SK-N-MC (cell line): ENCODE measurements around the gene LRP6.

Experiments used
- EZH2 ChIP-seq: fragments of 200-600 bp; sonication (generic); IDR thresholded peaks from one replicate; pipeline ENCODE4 v1.6.1; 2017; ENCODE audit warnings: antibody characterized with exemption
- FOXP2 ChIP-seq: optimal IDR thresholded peaks from 2 replicates; pipeline ENCODE3; 2011; ENCODE audit warnings: mild to moderate bottlenecking, moderate library complexity; ENCODE audit not compliant: insufficient read depth; ENCODE audit errors: extremely low read length, control extremely low read depth
- POLR2AphosphoS5 ChIP-seq: IDR thresholded peaks from 2 replicates; pipeline ENCODE4 v1.6.1; 2012; ENCODE audit warnings: mild to moderate bottlenecking, low read depth, low read length, borderline replicate concordance

DNA sequence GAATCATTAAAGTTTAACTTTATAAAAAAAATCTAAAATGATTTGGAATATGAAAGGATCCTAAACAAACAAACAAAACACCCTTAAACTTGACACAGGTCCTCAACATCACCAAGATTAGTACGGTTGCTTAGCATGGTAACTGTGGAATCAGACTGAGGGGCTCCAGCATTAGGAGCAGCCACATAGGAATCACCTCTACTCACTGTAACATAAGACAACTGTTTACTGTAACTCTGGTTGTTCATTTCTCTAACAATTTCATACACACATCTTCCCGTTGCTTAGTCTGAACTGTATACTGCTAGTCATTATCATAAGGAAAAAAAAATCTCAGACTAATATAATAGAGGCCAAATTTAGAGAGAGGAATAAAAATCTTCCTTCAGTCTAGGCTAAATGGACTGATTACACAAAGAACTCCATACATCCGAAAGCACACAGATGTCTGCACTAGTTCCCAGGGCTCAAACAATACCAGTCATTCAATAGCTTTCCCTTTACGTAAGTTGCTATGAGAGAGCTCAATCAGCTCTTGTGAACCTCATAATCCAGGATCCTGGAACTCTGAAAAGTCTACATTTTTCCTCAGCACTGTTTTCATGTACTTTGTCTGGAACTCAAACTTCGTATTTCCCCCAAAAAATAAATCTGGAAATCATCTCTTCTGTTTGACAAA lies 26.0 kb downstream of the LRP6 start:
- TF ChIP-seq POLR2AphosphoS5 (no peak), EZH2 (no peak), FOXP2 (no peak)
